Mucosa of descending colon (tissue), 3 donors: Measurements from ENCODE around the gene VSIG8. TPM values are rescaled to one million over a fixed set of nuclear protein-coding genes. Genes with fewer than 3 reads are reported as not detected.

Experiments used
- ATAC-seq: fragments of 200-7000 bp; cut with Tn5 transposase; one replicate; pipeline ENCODE4 v1.9.1; 2020; ENCODE audit warnings: mild to moderate bottlenecking, moderate library complexity
- DNase-seq, 3 donors: peaks; one replicate each; pipeline ENCODE4 v3.0.0-alpha.2; 2020
- H3K36me3 ChIP-seq: fragments of 200-600 bp; one replicate; pipeline ENCODE4 v1.8.0; 2021; ENCODE audit warnings: low read depth, mild to moderate bottlenecking
- H3K4me1 ChIP-seq: fragments of 200-600 bp; one replicate; pipeline ENCODE4 v1.8.0; 2021; ENCODE audit warnings: low read depth, mild to moderate bottlenecking
- H3K4me3 ChIP-seq: fragments of 200-600 bp; one replicate; pipeline ENCODE4 v1.8.0; 2021; ENCODE audit warnings: mild to moderate bottlenecking
- H3K9me3 ChIP-seq: fragments of 200-600 bp; one replicate; pipeline ENCODE4 v1.8.0; 2021; ENCODE audit warnings: mild to moderate bottlenecking
- intact Hi-C, 2 donors: fragments of 100-400 bp; cut with DNase I in 1 of 2; cut with micrococcal nuclease in 1 of 2; formaldehyde crosslinking; loops; one replicate each; pipeline versions ENCODE4 v1.11.0 to v1.11.1; 2022; cut with DNase I, micrococcal nuclease
- total RNA-seq, 3 donors: library from RNA; stranded (reverse); fragmentation: NEBNext Ultra II Directional in 2 of 3; extraction: Animal tissue kit (Norgen Biotek cat#: 25700) in 2 of 3; gene quantifications; one replicate each; pipeline versions ENCODE4 v1.2.1 to v1.2.4, GENCODE V29; 2021 to 2023
- TF ChIP-seq, protein P1 (sequence below): fragments of 200-600 bp; IDR thresholded peaks from one replicate; pipeline ENCODE4 v1.8.0; 2022; ENCODE audit warnings: antibody characterized with exemption, mild to moderate bottlenecking
- donor health status: DM: no; HTN: no; CAD: no; lungs with moderate emphysema.
- donor health status: DM: no; HTN: no; CAD: no.
- donor health status: DM: no; HTN: yes; CAD: no.

The VSIG8 gene
- total RNA-seq, 3 donors from 2014 or later = not detected

DNA sequence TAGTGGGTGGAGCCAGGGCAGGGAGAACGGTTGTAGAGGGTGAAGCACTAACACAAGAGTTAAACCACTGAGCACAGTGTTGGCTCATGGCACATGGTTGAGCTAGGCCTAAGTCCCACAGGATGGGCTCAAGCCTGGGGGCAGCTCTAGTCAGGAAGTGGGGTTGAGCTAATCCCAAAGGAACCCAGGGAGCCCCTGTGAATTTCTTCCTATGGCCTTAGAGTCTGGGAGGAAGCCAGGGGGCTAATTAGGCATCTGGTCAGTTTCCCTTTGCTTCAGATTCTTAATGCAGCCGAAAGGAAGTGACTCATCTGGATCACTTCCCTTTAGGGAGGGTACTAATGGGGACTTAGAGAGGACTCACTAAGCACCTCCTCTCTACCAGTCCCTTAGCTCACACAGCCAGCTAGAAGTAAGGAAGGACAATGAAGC lies 27.4 kb upstream of the VSIG8 start:
- H3K4me3 ChIP-seq = no peak overlapping the region
- TF ChIP-seq, protein P1, sequence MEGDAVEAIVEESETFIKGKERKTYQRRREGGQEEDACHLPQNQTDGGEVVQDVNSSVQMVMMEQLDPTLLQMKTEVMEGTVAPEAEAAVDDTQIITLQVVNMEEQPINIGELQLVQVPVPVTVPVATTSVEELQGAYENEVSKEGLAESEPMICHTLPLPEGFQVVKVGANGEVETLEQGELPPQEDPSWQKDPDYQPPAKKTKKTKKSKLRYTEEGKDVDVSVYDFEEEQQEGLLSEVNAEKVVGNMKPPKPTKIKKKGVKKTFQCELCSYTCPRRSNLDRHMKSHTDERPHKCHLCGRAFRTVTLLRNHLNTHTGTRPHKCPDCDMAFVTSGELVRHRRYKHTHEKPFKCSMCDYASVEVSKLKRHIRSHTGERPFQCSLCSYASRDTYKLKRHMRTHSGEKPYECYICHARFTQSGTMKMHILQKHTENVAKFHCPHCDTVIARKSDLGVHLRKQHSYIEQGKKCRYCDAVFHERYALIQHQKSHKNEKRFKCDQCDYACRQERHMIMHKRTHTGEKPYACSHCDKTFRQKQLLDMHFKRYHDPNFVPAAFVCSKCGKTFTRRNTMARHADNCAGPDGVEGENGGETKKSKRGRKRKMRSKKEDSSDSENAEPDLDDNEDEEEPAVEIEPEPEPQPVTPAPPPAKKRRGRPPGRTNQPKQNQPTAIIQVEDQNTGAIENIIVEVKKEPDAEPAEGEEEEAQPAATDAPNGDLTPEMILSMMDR = no peak
- no peaks in the 10 kb centered on the region for H3K9me3 ChIP-seq
- ATAC-seq (peak; percentile 67), DNase-seq (peak in 1 of 3 donors; percentile 36)
- H3K36me3 ChIP-seq = no peaks in the 10 kb centered on the region
- no peaks in the 10 kb centered on the region for H3K4me1 ChIP-seq
- intact Hi-C loops = loop anchor here in 1 of 2 donors (5.0 kb wide), 1 partner anchor 93 kb away; no protein-coding TSS in a partner anchor

DNA sequence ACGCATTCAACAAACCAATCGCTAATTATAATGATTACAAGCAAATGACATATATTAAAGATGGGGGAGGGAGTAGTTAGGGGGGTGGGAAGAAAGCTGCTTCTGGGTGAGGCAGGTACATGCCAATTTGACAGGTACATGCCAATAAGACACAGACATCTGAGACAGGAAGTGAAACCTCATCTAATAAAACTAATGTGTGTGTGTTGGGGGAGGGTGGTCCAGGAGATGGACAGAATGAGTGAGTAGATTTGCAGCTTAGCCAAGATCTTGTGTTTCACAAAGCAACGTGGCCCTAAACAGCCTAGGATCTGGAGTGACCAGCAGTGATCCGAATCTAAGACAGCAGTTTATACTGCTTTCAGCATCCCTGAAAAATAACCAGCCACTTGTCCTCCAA lies 26.7 kb upstream of the VSIG8 start:
- DNase-seq (no peak), ATAC-seq (no peak)
- no peaks in the 10 kb centered on the region for H3K4me1 ChIP-seq
- H3K9me3 ChIP-seq = no peaks in the 10 kb centered on the region
- intact Hi-C loops = no loop called here
- H3K36me3 ChIP-seq = no peaks in the 10 kb centered on the region
- H3K4me3 ChIP-seq = no peak overlapping the region
- TF ChIP-seq, protein P1 = no peak

DNA sequence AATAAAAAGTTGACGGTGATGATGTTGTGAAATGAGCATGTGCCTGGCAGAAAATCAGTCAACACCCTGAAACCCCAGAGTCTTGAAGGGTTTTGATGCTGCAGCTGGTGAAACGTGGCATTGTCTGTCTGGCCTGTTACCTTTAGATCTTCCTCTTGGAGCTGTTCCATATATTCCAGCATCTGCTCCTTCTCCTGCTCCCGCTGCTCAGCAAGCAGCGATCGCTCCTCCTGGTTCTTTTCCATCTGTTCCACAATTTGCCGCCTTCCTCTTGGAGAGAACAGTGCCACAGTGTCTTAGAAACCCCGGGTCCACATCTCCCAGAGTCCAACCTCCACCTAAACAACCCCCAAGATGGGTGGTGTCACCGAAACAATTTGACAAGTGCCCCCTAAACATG lies 21.8 kb upstream of the VSIG8 start:
- Histone ChIP-seq H3K9me3 (no peaks in the 10 kb centered on the region), H3K4me3 (no peak overlapping the region), H3K36me3 (no peaks in the 10 kb centered on the region), H3K4me1 (peaks cover 17% of the 10 kb centered on the region)
- ATAC-seq (no peak), DNase-seq (no peak)
- TF ChIP-seq, protein P1 = no peak
- intact Hi-C loops = no loop called here

DNA sequence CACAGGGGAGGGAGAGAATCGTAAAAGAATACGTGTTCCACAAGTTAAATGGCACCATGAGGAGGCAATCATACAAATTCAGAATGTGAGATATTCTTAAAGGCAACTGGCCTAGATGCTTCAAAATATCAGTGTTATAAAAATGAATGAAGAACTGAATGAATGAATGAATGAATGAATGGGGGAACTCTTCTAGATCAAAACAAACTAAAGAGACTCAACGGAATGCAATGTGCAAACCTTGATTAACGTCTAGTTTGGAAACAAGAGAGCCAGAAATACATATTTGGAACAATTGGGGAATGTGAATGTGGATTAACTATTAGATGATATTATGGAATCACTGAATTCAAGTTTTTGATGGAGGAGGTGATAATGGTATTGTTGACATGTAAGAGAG lies 20.7 kb upstream of the VSIG8 start:
- no peak overlapping the region for H3K4me3 ChIP-seq
- TF ChIP-seq, protein P1 = no peak
- H3K36me3 ChIP-seq = no peaks in the 10 kb centered on the region
- DNase-seq (no peak), ATAC-seq (no peak)
- no peaks in the 10 kb centered on the region for H3K9me3 ChIP-seq
- intact Hi-C loops = no loop called here
- H3K4me1 ChIP-seq = peaks cover 17% of the 10 kb centered on the region

DNA sequence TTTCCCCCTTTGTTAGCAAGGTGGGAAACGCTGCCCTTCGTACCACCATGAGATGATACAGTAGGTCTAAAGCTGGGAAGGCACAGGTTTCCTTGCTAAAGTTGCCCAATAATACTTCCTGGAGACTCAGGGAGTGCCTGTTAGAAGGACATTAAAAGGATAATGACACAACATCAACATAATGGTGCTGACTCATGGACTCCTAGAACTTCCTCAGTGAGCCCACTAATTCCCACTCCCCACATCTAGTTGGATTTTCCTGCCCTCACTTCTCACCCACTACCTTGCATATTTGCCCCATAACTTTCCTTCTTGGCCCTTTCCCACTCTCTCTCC lies 20.0 kb upstream of the VSIG8 start:
- intact Hi-C loops = no loop called here
- peak; percentile 73 for ATAC-seq

More for the DNA sequence above, 20.0 kb upstream of the VSIG8 start:
- Histone ChIP-seq H3K4me1 (peaks cover 17% of the 10 kb centered on the region), H3K9me3 (no peaks in the 10 kb centered on the region), H3K4me3 (no peak overlapping the region), H3K36me3 (no peaks in the 10 kb centered on the region)
- TF ChIP-seq, protein P1 = no peak
- DNase-seq = no peak
